ENCODE measurements around the gene TRUB2.
A peak's percentile ranks its signal among the peaks of the same experiment; 100 is the strongest.
"Not testable (repeated sequence)": the region's sequence is repeated elsewhere in the genome, so short reads cannot be mapped to it uniquely, and the experiment has no call there.

The TRUB2 gene

DNA sequence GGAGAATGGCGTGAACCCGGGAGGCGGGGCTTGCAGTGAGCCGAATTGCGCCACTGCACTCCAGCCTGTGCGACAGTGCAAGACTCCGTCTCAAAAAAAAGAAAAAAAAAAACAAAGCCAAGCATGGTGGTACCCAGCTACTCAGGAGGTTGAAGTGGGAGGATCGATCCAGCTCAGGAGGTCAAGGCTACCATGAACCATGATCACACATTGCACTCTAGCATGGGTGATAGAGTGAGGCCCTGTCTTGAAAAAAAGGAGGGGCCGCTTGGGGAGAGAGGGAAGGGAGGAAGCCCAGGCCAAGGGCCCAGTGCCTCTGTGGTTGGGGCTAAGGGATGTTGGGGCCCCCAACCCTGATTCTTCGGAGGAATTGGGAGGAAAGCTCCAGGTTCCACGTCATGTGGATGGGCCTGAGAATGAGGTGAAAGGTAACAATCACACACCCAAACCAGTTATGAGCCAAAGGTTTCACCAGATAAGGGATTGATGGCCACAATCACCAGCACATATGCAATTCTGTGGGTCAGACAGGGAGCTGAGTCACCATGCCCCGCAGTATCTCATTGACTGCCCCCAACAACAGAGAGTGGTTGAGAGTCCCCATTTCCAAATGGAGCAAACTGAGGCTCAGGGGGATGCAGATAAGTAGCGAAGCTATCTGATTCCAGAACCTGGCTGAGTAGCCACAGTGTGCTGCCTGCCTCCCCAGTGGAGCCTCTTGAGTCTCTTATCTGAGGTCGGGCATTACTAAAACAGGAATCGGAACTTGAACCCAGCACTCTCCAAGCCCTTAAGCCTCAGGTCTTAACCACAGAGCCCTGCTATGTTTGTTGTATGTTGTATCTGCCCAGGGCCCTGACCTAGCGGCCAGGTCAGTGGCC, 25.7 kb downstream of the TRUB2 start:
- DNase-seq: no peak

DNA sequence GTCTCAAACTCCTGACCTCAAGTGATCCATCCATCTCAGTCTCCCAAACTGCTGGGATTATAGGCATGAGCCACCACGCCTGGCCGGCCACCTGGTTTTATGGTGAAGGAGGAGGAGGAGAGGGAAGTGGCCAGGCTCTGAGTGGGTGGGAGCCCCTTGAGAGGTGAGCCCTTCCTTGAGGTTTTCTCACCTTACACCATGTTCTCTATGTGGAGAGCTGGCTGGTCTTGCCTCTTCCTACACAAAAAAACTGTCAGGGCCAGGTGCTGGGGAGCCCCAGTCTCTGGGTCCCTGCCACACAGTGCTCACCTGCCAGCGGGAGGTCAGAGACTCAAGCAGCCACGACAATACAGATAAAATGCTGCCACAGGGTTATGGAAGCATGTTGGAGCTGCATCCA, 28.1 kb downstream of the TRUB2 start:
- no peak for DNase-seq

DNA sequence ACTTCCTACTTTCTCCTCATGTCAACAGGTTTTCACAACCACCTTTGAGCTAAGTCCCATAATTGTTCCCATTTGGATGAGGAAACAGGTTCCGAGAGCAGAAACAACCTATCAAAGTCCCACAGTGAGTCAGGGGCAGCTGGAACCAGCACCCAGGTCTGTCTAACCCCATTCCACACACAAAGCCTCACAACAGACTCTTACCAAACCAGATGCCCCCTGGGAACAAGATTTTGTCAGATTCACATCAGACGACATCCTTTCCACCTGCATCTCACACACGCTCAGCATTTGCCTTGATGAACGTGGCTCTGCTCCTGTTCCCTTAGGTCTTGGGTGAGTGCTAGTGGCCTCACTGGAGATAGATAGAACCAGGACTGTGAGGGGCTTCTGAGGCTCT, 29.2 kb downstream of the TRUB2 start:
- no peak for DNase-seq

DNA sequence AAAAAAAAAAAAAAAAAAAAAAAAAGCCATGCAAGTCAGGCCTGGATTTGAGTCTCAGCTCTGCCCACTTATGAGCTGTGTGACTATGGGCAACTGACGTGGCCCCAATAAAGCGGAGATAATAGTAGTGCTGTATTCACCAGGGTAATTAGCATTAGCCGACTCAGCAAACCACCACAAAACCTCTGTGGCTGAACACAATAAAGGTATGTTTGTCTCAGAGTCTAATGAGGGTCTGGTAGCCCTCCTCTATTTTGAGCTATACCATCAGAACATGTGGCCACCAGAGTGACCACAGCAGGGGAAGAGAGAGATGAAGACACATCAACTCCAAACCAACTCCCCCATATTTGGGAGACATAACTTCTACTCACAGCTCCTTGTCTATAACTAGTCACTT, 30.2 kb downstream of the TRUB2 start:
- no peak for DNase-seq

DNA sequence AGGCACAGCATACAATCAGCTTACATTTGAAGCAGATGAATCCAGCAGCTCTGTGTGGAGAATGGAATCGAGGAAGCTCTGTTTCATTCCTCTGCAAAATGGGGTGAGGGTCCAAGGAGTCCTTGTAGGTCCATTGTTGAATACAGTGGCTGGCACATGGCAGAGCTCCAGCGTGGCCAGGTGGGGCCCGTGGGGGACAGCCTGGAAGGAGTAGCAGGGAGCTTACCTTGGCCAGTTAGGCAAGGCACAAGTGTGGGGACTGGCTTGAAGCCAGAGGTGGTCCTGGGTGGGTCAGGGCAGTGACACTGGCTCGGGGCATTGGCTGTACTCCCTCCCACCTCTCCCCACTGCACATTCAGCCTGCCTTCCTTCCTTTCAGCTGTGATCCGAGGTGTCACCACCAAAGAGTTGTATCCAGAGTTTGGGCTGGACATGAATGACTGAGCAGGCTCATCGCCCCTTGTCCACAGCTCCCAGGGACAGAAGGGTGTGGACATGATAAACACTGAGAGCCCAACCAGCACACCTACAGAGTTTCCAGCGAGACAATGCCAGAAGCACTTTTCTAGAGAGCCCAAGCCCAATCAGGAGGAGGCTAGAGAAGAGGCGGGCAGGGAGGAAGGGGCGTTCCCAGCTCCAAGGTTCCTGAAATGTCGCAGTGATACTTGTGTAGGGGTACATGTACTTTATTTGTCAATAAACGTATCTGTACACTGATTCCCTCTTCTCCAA, 33.8 kb downstream of the TRUB2 start:
- DNase-seq: no peak

DNA sequence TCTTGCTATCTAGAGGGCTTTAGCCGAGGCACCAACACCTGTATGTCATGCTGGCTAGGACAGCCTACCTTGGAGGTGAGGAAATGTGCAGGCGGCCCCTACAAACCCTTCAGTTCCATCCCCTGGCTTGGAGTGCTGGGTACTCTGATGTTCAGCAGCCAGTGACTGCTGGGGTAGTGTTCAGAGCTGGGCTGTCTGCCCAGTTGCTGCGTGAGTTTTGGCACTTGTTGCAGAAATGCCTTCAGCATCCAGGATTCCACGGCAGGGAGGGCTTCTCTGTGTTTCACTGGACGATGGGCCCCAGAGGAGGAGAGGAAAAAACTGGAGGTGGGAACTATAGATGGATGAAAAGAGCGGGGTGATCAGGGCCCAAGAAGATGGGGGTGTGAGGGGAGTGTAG, 35.8 kb downstream of the TRUB2 start:
- DNase-seq: no peak

DNA sequence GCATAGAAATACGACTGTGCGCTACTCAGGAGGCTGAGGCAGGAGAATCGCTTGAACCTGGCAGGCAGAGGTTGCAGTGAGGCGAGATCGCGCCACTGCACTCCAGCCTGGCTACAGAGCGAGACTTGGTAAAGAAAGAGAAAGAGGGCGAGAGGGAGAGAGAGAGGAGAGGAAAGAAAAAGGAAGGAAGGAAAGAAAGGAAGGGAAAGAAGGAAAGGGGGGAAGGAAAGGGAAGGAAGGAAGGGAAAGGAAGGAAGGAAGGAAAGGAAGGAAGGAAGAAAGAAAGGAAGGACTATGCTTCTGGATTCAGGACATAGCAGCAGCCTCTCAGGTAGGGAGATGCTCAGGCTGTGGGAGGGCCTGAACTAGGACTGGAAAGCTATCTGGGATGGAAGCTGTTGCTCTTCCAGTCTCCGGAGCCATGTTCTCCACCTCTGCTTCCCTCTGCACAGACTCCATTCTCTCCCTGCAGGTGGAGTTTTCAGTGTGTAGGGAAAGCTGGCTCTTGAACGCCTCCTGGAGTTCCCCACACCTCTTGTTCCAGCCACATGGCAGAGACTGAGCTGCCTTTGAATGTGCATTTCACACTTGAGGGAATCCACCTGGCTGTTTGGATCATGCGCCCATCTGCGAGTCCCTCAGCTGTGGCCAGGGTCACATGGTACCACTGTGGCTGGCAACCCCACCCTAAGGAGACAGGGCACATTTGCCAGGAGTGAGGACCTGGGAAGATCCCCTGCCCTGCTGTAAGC, 37.0 kb downstream of the TRUB2 start:
- peak; percentile 63 for DNase-seq

DNA sequence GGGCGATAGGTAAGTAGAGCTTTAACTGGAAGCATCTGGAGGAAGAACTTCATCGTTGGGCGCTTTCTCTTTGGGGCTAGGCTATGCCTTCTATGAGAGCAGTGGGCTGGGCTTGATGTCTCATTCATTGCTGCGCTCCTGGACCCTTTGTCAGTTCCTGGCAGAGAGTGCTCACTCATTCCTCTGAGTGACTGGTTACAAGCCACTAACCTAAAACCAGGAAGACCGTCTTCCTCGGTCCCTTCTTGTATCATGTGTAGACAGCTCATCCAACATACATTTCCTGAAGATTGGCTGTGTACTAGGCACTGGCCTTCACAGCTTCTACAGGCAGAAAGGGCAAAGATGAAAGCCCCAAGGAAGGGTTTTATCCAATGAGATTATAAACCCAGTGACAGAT, 39.7 kb downstream of the TRUB2 start:
- DNase-seq: no peak

DNA sequence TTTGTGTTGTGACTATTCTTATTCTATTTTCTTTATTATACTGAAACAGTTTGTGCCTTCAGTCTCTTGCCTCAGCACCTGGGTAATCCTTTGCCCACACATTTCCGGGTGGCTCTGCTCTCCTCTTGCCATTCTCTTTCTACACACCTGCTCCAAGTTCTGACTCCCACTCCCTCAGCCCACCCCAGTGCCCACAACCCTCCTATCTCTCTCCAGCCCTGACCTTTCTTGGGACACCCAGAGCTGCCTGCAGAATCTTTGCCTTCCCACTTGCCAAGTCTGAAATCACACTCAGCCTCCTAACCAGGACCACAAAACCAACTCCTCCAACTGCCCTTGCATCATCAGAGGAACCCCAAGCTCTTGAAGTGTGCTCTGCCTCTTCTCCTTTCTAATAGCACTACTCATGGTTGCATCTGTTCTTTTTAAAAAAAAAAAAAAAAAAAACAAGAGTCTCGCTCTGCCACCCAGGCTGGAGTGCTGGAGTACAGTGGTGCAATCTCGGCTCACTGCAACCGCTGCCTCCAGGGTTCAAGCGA, 42.1 kb downstream of the TRUB2 start:
- DNase-seq: no peak

DNA sequence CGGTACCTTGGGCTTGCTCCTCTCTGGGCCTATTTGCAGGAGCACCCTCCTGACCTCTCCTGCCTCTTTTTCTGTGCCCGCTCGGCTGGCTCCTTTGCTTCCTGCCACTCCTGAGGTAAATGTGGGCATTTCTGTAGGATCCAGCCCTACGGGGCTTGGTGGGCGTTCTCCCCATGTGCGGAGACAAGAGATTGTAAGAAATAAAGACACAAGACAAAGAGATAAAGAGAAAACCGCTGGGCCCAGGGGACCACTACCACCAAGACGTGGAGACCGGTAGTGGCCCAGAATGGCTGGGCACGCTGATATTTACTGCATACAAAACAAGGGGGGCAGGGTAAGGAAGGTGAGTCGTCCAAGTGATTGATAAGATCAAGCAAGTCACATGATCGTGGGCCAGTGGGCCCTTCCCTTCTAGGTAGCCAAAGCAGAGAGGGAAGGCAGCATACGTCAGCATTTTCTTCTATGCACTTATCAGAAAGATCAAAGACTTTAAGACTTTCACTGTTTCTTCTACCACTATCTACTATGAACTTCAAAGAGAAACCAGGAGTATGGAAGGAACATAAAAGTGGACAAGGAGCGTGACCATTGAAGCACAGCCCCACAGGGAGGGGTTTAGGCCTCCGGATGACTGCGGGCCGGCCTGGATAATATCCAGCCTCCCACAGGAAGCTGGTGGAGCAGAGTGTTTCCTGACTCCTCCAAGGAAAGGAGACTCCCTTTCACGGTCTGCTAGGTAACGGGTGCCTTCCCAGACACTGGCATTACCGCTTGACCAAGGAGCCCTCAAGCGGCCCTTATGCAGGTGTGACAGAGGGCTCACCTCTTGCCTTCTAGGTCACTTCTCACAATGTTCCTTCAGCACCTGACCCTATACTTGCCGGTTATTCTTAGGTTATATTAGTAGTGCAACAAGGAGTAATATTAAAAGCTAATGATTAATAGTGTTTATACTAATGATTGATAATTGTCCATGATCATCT, 42.9 kb downstream of the TRUB2 start:
- DNase-seq: not testable (repeated sequence)

DNA sequence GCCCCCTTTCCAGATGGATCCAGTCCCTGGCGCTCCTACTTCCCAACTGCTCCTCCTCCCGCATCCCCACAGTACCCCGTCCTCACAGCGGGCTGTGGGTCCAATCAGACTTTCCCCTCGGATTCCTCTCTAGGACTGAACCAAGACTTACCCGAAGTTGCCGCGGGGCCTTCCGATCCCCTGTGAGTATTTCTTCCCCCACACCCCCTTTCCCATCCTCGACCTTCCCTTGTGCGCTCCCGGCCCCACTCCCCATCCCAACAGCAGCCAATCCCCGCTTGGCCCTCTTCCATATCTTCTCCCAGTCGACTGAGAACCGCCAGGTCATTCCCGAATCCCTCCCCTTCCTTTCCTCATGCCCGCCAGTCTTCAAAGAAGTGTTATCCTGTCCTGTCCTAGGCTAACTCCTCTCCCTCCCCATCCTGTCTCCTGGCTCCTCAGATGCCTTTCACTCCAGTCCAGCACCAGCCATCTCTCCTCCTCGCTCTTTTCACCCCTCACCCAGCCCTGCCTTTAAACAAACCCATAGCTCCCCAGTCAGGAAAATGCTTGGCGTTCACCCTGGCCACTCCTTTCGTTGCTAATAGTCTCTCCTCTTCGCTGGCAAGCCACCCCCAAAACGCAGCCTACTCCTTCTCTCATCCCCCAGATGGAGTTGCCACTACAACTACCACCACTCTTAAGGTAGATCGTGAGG, 45.5 kb downstream of the TRUB2 start:
- no peak for DNase-seq

DNA sequence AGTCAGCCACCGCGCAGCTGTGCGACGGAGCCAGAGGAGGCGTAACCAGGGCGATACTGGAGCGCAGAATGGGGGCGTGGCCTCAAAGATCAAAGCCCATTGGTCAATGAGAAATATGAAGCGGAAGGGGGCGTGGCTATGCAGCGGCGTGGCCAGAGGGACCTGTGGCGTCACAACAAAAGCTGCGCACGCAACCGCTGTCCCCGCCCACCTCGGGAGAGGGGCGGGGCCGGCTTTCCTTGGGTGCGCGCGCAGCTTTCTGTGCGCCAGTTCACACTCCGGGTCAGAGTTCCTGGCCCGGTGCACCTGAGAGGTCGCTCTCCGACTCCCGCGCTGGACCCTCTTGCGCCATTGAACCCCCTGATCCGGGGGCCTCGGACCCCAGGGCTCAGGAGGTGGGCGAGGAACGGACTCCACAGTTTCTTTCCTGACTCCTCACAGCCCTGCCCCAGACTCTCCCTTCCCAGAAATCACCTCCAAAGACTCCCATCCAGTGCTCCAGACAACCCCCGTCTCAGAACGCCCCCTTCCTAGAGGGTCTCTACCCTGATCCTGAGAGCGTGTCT, 46.2 kb downstream of the TRUB2 start, which contains the start of gene SWI5:
SWI5 (plus strand) TSS at position 269 of the 566 bp plus-strand sequence.
- peak; percentile 100 for DNase-seq

DNA sequence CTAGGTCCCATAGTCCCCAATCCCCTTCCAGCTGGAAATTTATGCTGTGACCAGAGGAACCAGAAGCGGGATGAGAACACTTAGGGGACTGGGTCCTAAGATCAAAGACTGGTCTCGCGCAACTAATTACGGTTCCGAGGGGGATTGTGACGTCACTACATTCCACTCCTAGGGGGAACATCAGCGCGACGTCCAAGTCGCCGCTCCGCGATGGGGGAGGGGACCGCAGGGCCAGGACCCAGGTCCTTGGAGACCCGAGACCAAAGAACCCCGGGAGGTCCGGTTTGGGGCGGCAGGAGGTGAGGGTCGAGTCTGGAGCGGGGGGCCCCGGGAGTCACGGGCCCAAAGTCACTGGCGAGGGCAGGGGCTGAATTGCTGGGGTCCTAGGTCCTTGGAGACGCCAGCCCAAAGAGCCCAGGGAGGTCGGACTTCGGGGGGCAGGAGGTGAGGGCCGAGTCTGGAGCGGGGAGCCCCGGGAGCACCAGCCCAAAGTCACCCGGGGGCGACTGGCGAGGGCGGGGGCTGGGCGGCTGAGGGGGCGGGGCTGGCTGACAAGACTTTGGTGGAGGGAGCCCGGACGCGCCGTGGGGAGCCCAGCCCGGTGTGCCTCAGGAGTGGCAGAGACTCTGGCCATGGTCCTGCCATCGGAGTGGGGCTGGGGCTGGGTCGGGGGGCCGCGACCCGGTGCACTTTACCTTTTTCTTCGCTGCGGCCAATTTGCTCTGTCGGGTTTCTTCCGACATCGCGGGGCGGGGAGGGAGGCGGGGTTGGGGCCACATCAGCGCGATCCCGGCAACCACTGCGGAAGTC, 46.8 kb downstream of the TRUB2 start, which contains the start of gene GOLGA2:
GOLGA2 (minus strand) TSS at position 810 of the 810 bp plus-strand sequence; CDS start at position 779, 31 bp downstream.
- no peak for DNase-seq

DNA sequence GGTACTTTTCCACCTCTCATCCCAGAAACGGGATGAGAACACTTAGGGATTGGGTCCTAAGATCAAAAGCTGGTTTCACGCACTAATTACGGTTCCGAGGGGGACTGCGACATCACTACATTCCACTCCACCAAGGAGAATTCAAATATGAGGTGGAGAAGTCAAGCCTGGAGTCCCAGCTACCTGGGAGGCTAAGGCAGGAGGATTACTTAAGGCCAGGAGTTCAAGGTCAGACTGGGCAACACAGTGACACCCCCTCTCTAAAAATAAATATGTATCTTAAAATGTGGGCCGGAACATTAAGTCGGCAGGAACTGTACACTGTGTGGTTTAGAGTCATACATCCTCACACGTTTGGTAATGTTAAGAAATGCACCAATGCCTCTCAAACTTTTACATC, 48.0 kb downstream of the TRUB2 start:
- DNase-seq: no peak

DNA sequence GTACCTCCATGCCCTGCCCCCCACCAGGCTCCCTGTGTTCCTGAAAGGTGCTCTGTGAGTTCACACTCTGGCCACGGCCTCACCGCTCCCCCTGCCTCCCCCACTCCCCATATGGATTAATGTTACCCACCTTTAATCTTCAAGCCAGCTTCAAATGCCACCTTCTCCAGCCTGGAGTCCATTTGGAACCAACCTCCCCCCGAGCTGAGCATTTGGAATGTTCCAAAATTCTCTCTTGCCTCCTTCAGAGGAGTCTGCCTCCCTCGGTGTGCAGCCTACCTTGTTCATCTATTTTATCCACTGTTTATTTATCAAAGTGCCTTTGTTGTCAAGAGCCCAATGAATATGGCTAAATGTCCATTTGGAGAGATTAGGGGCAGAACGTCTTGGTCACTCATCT, 50.7 kb downstream of the TRUB2 start:
- DNase-seq: no peak

DNA sequence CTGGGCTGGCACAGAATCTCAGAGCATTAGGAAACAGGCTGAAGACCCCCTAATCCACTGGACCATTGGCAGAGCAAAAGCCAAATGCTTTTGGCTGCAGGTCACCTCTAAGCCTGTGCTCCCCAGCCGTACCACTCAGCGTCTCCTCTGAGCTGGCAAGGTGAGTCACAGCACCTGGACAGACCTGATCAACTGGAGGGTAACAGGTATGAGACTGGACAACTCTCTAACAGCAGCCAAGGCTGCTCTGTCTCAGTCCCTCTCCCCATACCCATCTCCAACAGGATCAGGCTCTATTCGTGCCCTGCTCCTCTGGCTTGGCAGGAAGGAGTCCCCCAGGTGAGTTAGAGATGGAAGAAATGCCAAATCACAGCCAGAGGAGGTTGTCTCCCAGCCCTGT, 51.1 kb downstream of the TRUB2 start:
- DNase-seq: no peak

DNA sequence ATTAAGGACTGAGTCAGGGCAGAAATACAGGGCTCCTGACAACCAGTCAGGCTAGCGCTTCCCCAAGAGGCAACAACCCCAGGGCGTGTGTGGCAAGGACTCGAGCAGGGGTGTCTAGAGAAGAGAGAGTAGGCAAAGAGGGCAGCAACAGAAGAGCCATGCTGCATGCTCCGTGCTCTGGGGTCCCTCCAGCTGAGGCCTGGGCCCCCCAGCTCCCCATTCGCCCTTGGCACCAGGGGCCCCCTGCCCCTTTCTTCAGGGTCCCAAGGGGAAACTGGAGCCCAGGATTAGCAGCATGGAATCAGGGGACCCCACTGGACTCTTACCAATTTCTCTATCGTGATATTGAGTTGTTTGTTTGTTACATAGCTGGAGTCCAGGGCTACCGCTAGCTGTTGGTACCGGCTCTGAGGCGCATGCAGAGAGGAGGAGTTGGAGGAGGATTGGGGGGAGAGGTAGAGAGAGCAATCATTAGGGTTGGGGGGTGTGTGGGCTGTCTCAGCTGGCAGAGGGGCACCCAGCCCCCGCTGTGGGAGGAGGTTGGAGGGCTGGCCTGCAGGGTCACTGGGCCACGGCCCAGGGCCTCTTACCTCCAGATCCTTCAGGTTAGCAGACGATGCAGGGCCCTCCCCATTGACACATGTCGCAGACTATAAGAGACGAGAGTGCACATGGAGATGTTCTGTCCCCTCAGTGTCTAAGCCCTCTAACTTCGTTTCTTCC, 55.2 kb downstream of the TRUB2 start:
- DNase-seq: no peak

DNA sequence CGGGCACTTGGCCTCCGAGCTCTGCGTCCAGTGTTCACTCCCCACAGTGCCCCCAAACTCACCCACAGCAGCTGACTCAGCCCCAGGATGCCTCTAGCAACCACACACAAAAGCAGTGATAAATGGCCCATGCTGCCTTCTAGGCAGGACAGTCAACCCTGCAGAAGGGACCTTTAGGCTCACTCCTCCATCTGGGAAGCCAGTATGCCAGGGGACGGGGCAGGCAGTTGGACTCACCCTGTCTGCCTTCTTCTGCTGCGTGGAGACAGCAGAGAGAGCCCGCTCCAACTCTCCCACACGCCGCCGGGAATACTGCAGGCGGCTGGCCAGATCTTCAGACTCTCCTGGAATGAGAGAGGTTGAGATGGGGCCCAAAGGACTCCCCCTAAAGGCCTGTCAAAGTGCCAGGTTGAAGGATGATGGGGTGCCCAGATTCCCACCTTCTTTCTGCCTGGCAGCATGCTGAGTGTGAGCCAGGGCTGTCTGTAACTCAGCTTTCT, 56.8 kb downstream of the TRUB2 start:
- no peak for DNase-seq

DNA sequence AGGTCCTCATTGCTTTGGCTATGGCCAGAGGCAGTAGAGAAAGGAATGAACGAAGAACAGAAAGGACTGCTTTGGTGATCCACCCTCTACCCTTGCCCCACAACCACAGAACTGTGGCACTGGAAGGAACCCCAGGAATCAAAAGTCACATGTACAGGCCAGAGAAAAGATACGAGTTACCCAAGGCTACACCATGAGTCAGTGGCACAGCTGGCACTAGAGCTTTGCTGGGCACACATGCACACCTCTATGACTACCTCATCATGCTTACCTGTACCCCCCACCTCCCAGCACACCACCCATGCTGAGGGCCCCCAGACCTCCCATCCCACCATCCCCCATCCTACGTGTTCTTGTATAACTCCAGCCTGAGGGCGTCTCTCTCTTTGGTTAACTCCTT, 59.6 kb downstream of the TRUB2 start:
- DNase-seq: no peak
